Measurements from ENCODE around the gene ASAP2. TPM values are rescaled to one million over a fixed set of nuclear protein-coding genes. Genes with fewer than 3 reads are reported as not detected.

ASAP2 gene
- polyA plus RNA-seq, 1 donor (not counting 4 experiments of a cell fraction or from before 2014, with no cell fraction given) = 54.2 TPM

DNA sequence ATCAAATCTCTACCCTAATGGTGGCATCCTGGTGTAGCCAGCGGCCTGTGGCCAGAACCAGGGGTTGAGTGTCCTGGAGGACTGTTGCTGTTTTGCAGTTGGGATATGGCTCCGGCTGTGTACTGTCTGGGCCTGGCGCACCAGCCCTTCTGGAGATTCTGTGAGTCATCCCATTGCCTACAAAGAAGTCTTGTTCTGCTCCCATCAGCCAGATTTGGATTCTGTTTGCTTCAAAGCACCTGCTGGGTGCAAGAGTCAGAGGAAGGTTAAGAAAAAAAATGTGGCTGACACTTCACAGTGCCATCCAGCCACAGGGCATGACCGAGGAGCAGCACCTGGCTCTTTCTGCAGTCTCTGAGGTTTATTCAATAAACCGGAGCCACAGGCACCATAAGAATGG is 41.0 kb upstream of the ASAP2 start:
- Histone ChIP-seq H3K4me2 (ENCODE audit: control insufficient read depth, extremely low read depth, insufficient read depth, low read depth, low read length) (peak overlapping the region; percentile 22), H3K27ac (ENCODE audit: control insufficient read depth, insufficient read depth, low read length) (peak overlapping the region; percentile 69), H4K20me1 (ENCODE audit: control insufficient read depth, extremely low read depth, insufficient read depth, low read length) (no peaks in the 10 kb centered on the region), H3K9ac (ENCODE audit: control insufficient read depth, extremely low read depth, insufficient read depth, low read length) (peak overlapping the region; percentile 51), H3K4me1 (ENCODE audit: control insufficient read depth, extremely low read depth, insufficient read depth, low read length) (peaks cover 39% of the 10 kb centered on the region), H3K9me3 (ENCODE audit: control insufficient read depth, low read depth, low read length) (no peaks in the 10 kb centered on the region), H2AFZ (ENCODE audit: control insufficient read depth, low read length) (no peak overlapping the region), H3K36me3 (ENCODE audit: control insufficient read depth in 2 of 2, extremely low read depth in 1 of 2, insufficient read depth in 2 of 2, low read length in 2 of 2) (no peaks in the 10 kb centered on the region), H3K27me3 (ENCODE audit: control insufficient read depth, extremely low read depth, insufficient read depth, low read length) (no peaks in the 10 kb centered on the region), H3K4me3 (ENCODE audit: control insufficient read depth in 2 of 3, extremely low read depth in 1 of 3, insufficient read depth in 2 of 3, low read depth in 1 of 3, low read length in 3 of 3) (no peak overlapping the region), H3K9me1 (ENCODE audit: control insufficient read depth, extremely low read depth, insufficient read depth, low read length) (peaks cover 5% of the 10 kb centered on the region), H3K79me2 (ENCODE audit: control insufficient read depth, insufficient read depth, low read length) (no peaks in the 10 kb centered on the region)
- dilution Hi-C loops (cut with MboI; ENCODE audit: extremely low pct_ligation_motif_present, low sequenced_read_pairs) = no loop called here
- FAIRE-seq = peak; percentile 86
- DNase-seq (ENCODE audit: low read depth, low spot score) = peak; percentile 88
- TF ChIP-seq, protein P1, sequence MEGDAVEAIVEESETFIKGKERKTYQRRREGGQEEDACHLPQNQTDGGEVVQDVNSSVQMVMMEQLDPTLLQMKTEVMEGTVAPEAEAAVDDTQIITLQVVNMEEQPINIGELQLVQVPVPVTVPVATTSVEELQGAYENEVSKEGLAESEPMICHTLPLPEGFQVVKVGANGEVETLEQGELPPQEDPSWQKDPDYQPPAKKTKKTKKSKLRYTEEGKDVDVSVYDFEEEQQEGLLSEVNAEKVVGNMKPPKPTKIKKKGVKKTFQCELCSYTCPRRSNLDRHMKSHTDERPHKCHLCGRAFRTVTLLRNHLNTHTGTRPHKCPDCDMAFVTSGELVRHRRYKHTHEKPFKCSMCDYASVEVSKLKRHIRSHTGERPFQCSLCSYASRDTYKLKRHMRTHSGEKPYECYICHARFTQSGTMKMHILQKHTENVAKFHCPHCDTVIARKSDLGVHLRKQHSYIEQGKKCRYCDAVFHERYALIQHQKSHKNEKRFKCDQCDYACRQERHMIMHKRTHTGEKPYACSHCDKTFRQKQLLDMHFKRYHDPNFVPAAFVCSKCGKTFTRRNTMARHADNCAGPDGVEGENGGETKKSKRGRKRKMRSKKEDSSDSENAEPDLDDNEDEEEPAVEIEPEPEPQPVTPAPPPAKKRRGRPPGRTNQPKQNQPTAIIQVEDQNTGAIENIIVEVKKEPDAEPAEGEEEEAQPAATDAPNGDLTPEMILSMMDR (optimal IDR thresholded peaks at IDR 0.05 in 1 of 3, IDR thresholded peaks at IDR 0.05 in 1 of 3, conservative IDR thresholded peaks at IDR 0.05 in 1 of 3; ENCODE audit: extremely low read depth in 1 of 3, insufficient read depth in 2 of 3, low read length in 3 of 3) = no peak
- no peak for TF ChIP-seq EZH2 (IDR thresholded peaks at IDR 0.05; ENCODE audit: low read length)

DNA sequence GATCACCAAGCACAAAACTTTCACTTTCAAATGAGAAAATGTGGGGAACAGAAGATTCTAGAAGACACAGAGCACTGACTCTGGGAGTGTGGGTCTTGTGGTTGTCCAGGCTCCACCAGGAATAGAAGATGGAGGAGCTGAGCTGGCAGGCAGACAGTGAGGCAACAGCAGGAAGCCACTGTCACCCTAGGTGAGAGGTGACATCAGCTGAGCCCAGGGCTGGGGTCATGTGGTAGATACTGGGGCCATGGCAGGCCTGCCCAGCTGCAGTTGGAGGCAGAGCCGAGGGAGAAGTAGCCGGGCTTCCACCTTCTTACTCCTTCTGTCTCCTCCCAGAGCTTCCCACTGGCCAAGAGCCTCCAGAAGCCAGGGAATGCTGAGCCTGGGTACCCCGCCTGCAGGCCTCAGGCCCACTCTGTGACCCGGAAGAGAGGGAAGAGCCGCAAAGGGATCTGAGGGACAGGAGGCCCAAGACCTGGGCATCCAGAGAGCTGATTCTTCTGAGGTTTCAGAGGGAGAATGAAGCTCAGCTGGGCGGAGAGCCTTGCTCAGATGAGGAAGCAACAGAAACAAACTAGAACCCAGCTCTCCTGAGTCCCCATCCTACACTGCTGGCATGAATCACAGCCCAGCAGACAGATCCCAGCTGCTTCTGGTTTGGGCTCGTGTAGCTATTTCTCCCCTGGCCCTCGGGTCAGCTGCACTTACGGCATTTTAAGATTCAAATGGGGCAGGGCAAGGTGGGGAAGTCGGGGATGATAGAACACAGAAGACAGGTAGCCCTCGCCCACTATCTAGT is 39.8 kb upstream of the ASAP2 start:
- Histone ChIP-seq H3K79me2 (ENCODE audit: control insufficient read depth, insufficient read depth, low read length) (no peaks in the 10 kb centered on the region), H4K20me1 (ENCODE audit: control insufficient read depth, extremely low read depth, insufficient read depth, low read length) (no peaks in the 10 kb centered on the region), H3K27ac (ENCODE audit: control insufficient read depth, insufficient read depth, low read length) (no peak overlapping the region), H3K36me3 (ENCODE audit: control insufficient read depth in 2 of 2, extremely low read depth in 1 of 2, insufficient read depth in 2 of 2, low read length in 2 of 2) (no peaks in the 10 kb centered on the region), H2AFZ (ENCODE audit: control insufficient read depth, low read length) (no peak overlapping the region), H3K4me3 (ENCODE audit: control insufficient read depth in 2 of 3, extremely low read depth in 1 of 3, insufficient read depth in 2 of 3, low read depth in 1 of 3, low read length in 3 of 3) (no peak overlapping the region), H3K27me3 (ENCODE audit: control insufficient read depth, extremely low read depth, insufficient read depth, low read length) (no peaks in the 10 kb centered on the region), H3K9ac (ENCODE audit: control insufficient read depth, extremely low read depth, insufficient read depth, low read length) (no peak overlapping the region), H3K4me2 (ENCODE audit: control insufficient read depth, extremely low read depth, insufficient read depth, low read depth, low read length) (no peak overlapping the region), H3K4me1 (ENCODE audit: control insufficient read depth, extremely low read depth, insufficient read depth, low read length) (peaks cover 45% of the 10 kb centered on the region), H3K9me3 (ENCODE audit: control insufficient read depth, low read depth, low read length) (no peaks in the 10 kb centered on the region), H3K9me1 (ENCODE audit: control insufficient read depth, extremely low read depth, insufficient read depth, low read length) (peaks cover 5% of the 10 kb centered on the region)
- DNase-seq (ENCODE audit: low read depth, low spot score) (no peak), FAIRE-seq (no peak)
- dilution Hi-C loops (cut with MboI; ENCODE audit: extremely low pct_ligation_motif_present, low sequenced_read_pairs) = no loop called here
- no peak for TF ChIP-seq EZH2 (IDR thresholded peaks at IDR 0.05; ENCODE audit: low read length)
- TF ChIP-seq, protein P1 (optimal IDR thresholded peaks at IDR 0.05 in 1 of 3, IDR thresholded peaks at IDR 0.05 in 1 of 3, conservative IDR thresholded peaks at IDR 0.05 in 1 of 3; ENCODE audit: extremely low read depth in 1 of 3, insufficient read depth in 2 of 3, low read length in 3 of 3) = no peak
